HG02678 (cell line): ENCODE results near the gene BSDC1.
A peak's percentile ranks its signal among the peaks of the same experiment; 100 is the strongest.

Source experiments
- ATAC-seq: cut with Tn5 transposase; IDR thresholded peaks from one replicate; pipeline ENCODE4 v1.9.1; 2021; ENCODE audit warnings: mild to moderate bottlenecking, moderate library complexity; ENCODE audit not compliant: unreplicated experiment

The BSDC1 gene

GRCh38 chr1:32394890-32395432 lies 720 bp upstream of the BSDC1 start:
- no peak for ATAC-seq

- peak; percentile 9 for ATAC-seq
These were observed 455 bp downstream of the BSDC1 start for GRCh38 chr1:32393832-32394140.

DNA sequence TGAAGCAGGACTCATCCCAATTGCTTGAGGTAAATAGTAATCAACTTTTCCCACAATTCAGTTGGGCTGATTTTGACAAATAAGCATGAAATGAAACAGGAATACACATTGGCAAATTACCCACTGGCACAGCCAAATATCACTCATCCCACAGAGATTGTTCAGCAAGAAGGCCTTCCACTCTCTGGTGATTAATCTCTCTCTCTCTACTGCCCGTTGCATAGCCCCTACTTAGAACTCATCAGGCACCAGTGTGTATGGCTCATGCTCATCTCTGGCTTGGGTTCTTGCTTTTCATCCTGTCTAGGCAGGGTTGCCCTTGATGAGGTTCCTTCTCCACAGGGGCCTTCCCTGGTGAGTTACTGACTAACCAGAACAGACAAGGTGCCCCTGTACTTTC lies 1.1 kb downstream of the BSDC1 start:
- no peak for ATAC-seq

DNA sequence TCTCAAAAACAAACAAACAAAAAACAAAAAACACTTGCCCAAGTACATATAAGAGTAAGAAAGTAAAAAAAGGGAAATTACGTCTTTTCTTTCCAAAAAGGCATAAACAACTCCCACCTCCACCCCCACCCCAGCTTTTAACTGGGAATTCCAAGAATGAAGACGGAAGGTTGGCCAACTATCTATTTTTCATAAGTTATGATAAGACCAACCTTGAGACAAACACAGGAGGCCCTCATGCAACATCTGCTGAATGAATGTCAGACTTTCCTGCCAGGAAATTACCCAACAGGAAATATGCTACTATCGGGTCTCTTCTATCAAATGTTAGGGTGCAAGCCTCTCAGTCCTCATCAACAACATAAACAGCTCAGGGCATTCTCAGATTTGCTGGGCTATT lies 1.9 kb downstream of the BSDC1 start:
- no peak for ATAC-seq

- no peak for ATAC-seq
These were observed 3.1 kb downstream of the BSDC1 start for GRCh38 chr1:32390904-32391870.

- ATAC-seq, result no peak
These were observed 5.6 kb downstream of the BSDC1 start for GRCh38 chr1:32388641-32389040.

- no peak for ATAC-seq
These were observed 7.4 kb downstream of the BSDC1 start for GRCh38 chr1:32386676-32387392.

GRCh38 chr1:32380057-32380456 lies 14.2 kb downstream of the BSDC1 start:
- no peak for ATAC-seq

GRCh38 chr1:32377541-32378220 lies 16.6 kb downstream of the BSDC1 start:
- ATAC-seq, result no peak

DNA sequence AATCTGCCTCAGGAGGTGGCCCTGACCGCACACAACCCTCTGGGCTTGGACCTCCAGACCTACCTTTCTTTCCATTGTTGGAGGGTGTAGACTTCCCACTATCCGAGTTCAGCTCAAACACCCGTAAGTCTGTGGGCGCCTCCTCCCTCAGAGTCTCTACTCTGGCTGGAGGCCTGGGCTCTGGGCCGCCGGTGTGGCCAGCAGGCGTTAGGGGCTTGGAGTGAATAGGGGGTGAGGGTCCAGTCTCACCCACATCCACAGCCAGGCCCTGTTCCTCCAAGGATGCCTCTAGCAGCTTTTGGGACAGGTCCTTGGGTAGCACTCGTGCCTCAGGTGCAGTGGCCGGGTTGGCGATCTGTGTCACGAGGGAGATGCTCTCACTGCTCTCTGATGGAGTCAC lies 18.0 kb downstream of the BSDC1 start:
- no peak for ATAC-seq

DNA sequence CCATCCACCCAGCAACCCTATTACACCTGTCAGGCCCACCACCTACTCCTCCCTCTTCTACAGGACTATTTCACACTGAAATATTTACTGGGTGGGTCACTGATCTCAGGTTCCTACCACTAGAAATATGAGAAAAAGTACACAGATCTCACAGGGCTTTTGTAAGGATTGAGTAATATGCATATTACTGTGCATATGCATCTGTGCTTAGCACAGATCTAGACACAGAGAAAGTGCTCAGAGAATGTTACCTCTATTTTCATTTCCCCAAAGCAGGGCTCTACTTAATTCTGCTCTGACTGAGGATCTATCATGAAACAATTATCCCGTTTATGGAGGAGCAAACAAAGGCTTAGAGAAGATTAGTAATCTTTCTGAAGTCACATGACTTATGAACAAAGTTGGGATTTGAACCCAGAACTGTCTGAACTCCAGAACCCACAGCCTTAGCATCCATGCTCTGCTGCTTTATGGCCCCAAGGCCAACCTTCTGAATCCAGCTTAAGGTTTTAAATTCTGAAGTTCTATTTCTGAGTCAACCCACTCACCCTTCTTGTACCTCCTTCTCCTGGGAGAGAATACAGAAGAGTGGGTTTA lies 20.1 kb downstream of the BSDC1 start:
- ATAC-seq, result no peak

DNA sequence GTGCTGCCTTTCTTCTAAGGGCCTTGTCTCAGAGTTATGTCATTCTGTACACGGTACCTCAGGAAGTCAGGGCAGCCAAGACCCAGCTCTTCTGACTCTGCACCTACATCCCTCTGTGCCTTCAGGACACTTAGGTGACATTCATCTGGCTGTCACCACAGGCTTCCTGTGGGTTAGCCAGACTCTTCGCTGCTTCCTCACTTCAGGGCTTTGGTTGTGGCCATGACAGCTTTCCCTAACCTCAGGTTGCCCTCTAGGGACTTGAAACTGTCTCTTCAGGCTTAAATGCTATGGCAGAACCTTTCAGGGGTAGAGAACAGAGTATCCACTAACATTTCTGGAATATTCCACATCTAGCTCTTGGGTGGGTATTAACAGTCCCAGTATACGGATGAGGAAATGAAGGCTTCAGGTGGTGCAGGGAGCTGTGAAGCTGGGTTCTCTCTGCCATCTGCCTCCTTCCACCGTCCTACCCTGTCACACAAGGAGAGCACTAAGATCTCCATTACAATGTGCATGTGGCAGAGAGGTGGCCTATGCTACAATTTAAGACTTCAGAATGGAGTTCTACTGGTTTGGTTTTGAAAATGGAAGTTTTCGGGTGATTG lies 22.0 kb downstream of the BSDC1 start:
- ATAC-seq, result no peak

GRCh38 chr1:32367912-32368635 lies 26.2 kb downstream of the BSDC1 start:
- ATAC-seq, result no peak

GRCh38 chr1:32365445-32365844 lies 28.8 kb downstream of the BSDC1 start:
- ATAC-seq, result no peak

DNA sequence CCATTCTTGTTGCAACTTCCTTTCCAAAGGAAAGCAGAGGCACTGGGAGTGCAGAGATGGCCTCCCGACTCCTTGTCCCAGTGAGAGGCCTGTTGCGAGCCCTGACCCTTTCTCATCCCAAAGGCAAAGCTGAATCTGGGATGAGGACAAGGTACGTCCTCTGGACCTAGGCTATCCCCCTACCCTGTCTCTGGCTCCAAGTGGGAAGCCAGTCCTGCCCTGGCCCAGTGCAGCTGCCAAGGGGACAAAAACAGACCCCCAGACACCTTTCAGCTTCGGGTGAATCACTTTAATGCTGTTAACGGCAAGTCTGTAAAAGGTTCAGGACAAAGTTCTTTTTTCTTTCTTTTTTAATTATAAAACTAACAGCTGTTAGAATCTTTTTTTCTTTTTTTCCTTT lies 29.4 kb downstream of the BSDC1 start:
- ATAC-seq, result no peak

DNA sequence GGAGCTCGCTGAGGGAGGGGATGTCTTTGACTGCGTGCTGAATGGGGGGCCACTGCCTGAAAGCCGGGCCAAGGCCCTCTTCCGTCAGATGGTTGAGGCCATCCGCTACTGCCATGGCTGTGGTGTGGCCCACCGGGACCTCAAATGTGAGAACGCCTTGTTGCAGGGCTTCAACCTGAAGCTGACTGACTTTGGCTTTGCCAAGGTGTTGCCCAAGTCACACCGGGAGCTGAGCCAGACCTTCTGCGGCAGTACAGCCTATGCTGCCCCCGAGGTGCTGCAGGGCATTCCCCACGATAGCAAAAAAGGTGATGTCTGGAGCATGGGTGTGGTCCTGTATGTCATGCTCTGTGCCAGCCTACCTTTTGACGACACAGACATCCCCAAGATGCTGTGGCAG lies 30.5 kb downstream of the BSDC1 start:
- no peak for ATAC-seq

- ATAC-seq, result no peak
These were observed 31.5 kb downstream of the BSDC1 start, which contains the start of the genes FAM229A and TSSK3 for GRCh38 chr1:32362474-32363313. TSS of gene FAM229A (minus strand) at chr1:32362485. CDS start at chr1:32362091, 394 bp downstream. TSS of gene TSSK3 (plus strand) at chr1:32362539. CDS start at chr1:32362702, 163 bp downstream.

- ATAC-seq, result no peak
These were observed 32.4 kb downstream of the BSDC1 start for GRCh38 chr1:32361674-32362473.
